Measurements from ENCODE around the gene FBXO28. TPM values are rescaled to one million over a fixed set of nuclear protein-coding genes. Genes with fewer than 3 reads are reported as not detected.

The FBXO28 gene, protein sequence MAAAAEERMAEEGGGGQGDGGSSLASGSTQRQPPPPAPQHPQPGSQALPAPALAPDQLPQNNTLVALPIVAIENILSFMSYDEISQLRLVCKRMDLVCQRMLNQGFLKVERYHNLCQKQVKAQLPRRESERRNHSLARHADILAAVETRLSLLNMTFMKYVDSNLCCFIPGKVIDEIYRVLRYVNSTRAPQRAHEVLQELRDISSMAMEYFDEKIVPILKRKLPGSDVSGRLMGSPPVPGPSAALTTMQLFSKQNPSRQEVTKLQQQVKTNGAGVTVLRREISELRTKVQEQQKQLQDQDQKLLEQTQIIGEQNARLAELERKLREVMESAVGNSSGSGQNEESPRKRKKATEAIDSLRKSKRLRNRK
- polyA plus RNA-seq = 10 to 100 TPM; 11.9 to 13.2 TPM

DNA sequence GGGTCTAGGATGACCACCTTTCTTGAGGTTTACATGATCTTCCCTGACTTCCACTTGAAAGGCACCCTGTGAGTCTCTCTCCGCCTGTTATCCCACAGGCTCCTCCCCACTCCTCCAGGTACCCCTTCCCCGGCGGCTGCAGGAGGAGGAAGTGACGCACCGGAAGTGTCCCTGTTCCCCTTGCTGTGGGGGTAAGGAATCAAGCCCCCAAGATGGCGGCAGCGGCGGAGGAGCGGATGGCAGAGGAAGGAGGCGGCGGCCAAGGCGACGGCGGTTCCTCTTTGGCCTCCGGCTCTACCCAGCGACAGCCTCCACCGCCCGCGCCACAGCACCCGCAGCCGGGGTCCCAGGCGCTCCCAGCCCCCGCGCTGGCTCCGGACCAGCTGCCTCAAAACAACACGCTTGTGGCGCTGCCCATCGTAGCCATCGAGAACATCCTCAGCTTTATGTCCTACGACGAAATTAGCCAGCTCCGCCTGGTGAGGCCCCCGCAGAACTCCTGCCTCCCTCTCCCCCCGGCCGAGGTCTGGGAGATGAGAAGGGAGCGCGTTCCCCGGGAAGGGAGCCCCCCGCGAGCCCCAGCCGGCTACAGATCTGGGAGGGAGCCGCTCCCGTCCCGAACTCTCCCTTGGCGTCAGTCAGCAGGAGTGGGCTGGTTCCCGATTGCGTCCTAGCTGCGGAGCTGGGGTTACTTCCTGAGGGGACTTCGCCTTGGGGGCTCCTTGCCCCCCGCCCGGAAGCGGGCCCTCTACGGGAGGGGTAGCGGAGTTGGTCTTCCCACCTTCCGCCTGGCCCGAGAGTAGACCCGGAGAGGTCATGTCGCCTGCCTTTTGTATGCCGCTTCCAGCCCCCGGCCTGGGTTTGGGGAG, at the start of gene FBXO28:
Gene FBXO28, plus strand, starts transcription at position 194 of the 869 bp plus-strand sequence. Its CDS starts 19 bp downstream, at position 213.
- H3K9me3 ChIP-seq (ENCODE audit: control insufficient read depth in 2 of 2, insufficient read depth in 1 of 2, low read depth in 1 of 2, low read length in 1 of 2) = no peaks in the 10 kb centered on the region
- peak within 1 kb of the TSS; percentile 93 to 96 for H3K4me3 ChIP-seq (ENCODE audit: low read depth in 1 of 2, low read length in 2 of 2)
- H3K4me1 ChIP-seq (ENCODE audit: control insufficient read depth in 2 of 2, insufficient read depth in 2 of 2, low read length in 1 of 2) = no peaks in the 10 kb centered on the region
- 0% methylated on average over 49 to 60 of the region's 60 CpGs for WGBS, 2 donors
- no peaks in the 10 kb centered on the region for H3K36me3 ChIP-seq (ENCODE audit: control insufficient read depth in 2 of 2, insufficient read depth in 2 of 2, low read length in 1 of 2)
- peak within 1 kb of the TSS; percentile 94 to 97 for H3K27ac ChIP-seq (ENCODE audit: low read depth in 2 of 2, low read length in 1 of 2)
- H3K27me3 ChIP-seq (ENCODE audit: control insufficient read depth in 1 of 2, insufficient read depth in 2 of 2, low read length in 2 of 2) = no peaks in the 10 kb centered on the region

GRCh38 chr1:224064150-224064549, 49.8 kb upstream of the FBXO28 start:
- H3K27ac ChIP-seq (ENCODE audit: low read depth in 2 of 2, low read length in 1 of 2) = no peak overlapping the region
- H3K27me3 ChIP-seq (ENCODE audit: control insufficient read depth in 1 of 2, insufficient read depth in 2 of 2, low read length in 2 of 2) = no peaks in the 10 kb centered on the region
- no peaks in the 10 kb centered on the region for H3K36me3 ChIP-seq (ENCODE audit: control insufficient read depth in 2 of 2, insufficient read depth in 2 of 2, low read length in 1 of 2)
- H3K9me3 ChIP-seq (ENCODE audit: control insufficient read depth in 2 of 2, insufficient read depth in 1 of 2, low read depth in 1 of 2, low read length in 1 of 2) = no peaks in the 10 kb centered on the region
- 81 to 85% methylated on average over 5 of the region's 5 CpGs for WGBS, 2 donors
- H3K4me3 ChIP-seq (ENCODE audit: low read depth in 1 of 2, low read length in 2 of 2) = no peak overlapping the region
- no peaks in the 10 kb centered on the region for H3K4me1 ChIP-seq (ENCODE audit: control insufficient read depth in 2 of 2, insufficient read depth in 2 of 2, low read length in 1 of 2)

- H3K36me3 ChIP-seq (ENCODE audit: control insufficient read depth in 2 of 2, insufficient read depth in 2 of 2, low read length in 1 of 2) = no peaks in the 10 kb centered on the region
- no peak overlapping the region for H3K27ac ChIP-seq (ENCODE audit: low read depth in 2 of 2, low read length in 1 of 2)
Observed at GRCh38 chr1:224065455-224065854, 48.5 kb upstream of the FBXO28 start.

GRCh38 chr1:224067207-224067606, 46.7 kb upstream of the FBXO28 start:
- Histone ChIP-seq H3K27ac (ENCODE audit: low read depth in 2 of 2, low read length in 1 of 2) (no peak overlapping the region), H3K36me3 (ENCODE audit: control insufficient read depth in 2 of 2, insufficient read depth in 2 of 2, low read length in 1 of 2) (no peaks in the 10 kb centered on the region), H3K9me3 (ENCODE audit: control insufficient read depth in 2 of 2, insufficient read depth in 1 of 2, low read depth in 1 of 2, low read length in 1 of 2) (no peaks in the 10 kb centered on the region), H3K4me1 (ENCODE audit: control insufficient read depth in 2 of 2, insufficient read depth in 2 of 2, low read length in 1 of 2) (no peaks in the 10 kb centered on the region), H3K27me3 (ENCODE audit: control insufficient read depth in 1 of 2, insufficient read depth in 2 of 2, low read length in 2 of 2) (peaks cover 0 to 1% of the 10 kb centered on the region in 2 donors), H3K4me3 (ENCODE audit: low read depth in 1 of 2, low read length in 2 of 2) (no peak overlapping the region)

More at GRCh38 chr1:224065455-224065854, 48.5 kb upstream of the FBXO28 start:
- H3K27me3 ChIP-seq (ENCODE audit: control insufficient read depth in 1 of 2, insufficient read depth in 2 of 2, low read length in 2 of 2) = no peaks in the 10 kb centered on the region
- no peak overlapping the region for H3K4me3 ChIP-seq (ENCODE audit: low read depth in 1 of 2, low read length in 2 of 2)
- no peaks in the 10 kb centered on the region for H3K9me3 ChIP-seq (ENCODE audit: control insufficient read depth in 2 of 2, insufficient read depth in 1 of 2, low read depth in 1 of 2, low read length in 1 of 2)
- 38 to 44% methylated on average over 2 of the region's 2 CpGs for WGBS, 2 donors
- H3K4me1 ChIP-seq (ENCODE audit: control insufficient read depth in 2 of 2, insufficient read depth in 2 of 2, low read length in 1 of 2) = no peaks in the 10 kb centered on the region

- Histone ChIP-seq H3K4me3 (ENCODE audit: low read depth in 1 of 2, low read length in 2 of 2) (no peak overlapping the region), H3K36me3 (ENCODE audit: control insufficient read depth in 2 of 2, insufficient read depth in 2 of 2, low read length in 1 of 2) (no peaks in the 10 kb centered on the region), H3K27me3 (ENCODE audit: control insufficient read depth in 1 of 2, insufficient read depth in 2 of 2, low read length in 2 of 2) (peaks cover 0 to 2% of the 10 kb centered on the region in 2 donors), H3K9me3 (ENCODE audit: control insufficient read depth in 2 of 2, insufficient read depth in 1 of 2, low read depth in 1 of 2, low read length in 1 of 2) (no peaks in the 10 kb centered on the region), H3K4me1 (ENCODE audit: control insufficient read depth in 2 of 2, insufficient read depth in 2 of 2, low read length in 1 of 2) (no peaks in the 10 kb centered on the region), H3K27ac (ENCODE audit: low read depth in 2 of 2, low read length in 1 of 2) (no peak overlapping the region)
- WGBS, 2 donors = 55 to 81% methylated on average over 3 of the region's 3 CpGs
Observed at GRCh38 chr1:224067621-224068457, 46.1 kb upstream of the FBXO28 start.

DNA sequence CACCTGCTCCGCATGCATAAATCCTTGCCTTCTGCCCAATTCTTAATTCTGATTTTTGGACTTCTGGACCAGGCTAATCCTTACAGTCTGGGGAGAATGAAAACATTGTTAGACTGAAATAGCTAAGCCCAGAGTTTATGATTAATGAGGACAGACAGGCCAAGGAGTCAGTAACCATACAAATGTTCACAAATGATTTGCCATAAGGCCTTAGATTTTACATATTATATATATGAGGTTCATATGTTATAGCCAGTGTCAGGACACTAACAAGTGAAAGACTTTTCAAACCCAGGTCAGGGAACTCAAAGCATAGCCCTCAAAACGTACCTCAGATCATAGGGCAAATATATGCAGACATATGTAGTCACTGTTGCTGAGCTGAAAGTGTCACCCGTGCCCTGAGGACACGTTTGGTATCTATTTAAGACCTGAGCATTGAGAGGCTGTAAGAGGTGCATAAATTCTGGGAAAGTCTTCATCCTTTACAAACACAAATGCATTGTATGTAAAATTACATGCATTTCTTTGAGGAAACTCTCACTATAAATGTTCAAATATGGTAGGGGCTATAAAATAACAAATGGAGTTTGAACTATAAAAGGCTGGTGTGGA, 45.3 kb upstream of the FBXO28 start:
- 68 to 81% methylated on average over 4 of the region's 4 CpGs for WGBS, 2 donors
- Histone ChIP-seq H3K4me1 (ENCODE audit: control insufficient read depth in 2 of 2, insufficient read depth in 2 of 2, low read length in 1 of 2) (no peaks in the 10 kb centered on the region), H3K4me3 (ENCODE audit: low read depth in 1 of 2, low read length in 2 of 2) (no peak overlapping the region), H3K27ac (ENCODE audit: low read depth in 2 of 2, low read length in 1 of 2) (no peak overlapping the region), H3K27me3 (ENCODE audit: control insufficient read depth in 1 of 2, insufficient read depth in 2 of 2, low read length in 2 of 2) (peaks cover 0 to 2% of the 10 kb centered on the region in 2 donors), H3K9me3 (ENCODE audit: control insufficient read depth in 2 of 2, insufficient read depth in 1 of 2, low read depth in 1 of 2, low read length in 1 of 2) (no peaks in the 10 kb centered on the region), H3K36me3 (ENCODE audit: control insufficient read depth in 2 of 2, insufficient read depth in 2 of 2, low read length in 1 of 2) (no peaks in the 10 kb centered on the region)

DNA sequence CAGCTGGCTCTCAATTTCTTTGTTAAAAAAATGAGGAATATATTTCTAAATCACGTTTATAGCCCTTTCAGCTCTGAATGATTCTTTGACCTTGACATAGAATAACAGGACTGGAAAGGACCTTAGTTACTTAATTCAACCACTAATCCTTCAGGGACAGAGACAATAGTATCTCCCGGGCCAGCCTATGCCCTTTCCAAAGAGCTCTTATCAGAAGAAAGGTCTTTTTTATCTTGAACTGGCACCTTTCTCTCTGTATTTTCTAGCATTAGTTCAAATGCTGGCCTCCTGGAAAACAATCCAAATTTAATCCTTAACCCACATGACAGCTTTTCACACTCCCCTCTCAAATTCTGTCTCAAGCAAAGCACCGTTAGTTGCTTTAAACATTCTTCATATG, 44.8 kb upstream of the FBXO28 start:
- Histone ChIP-seq H3K4me1 (ENCODE audit: control insufficient read depth in 2 of 2, insufficient read depth in 2 of 2, low read length in 1 of 2) (no peaks in the 10 kb centered on the region), H3K27ac (ENCODE audit: low read depth in 2 of 2, low read length in 1 of 2) (no peak overlapping the region), H3K27me3 (ENCODE audit: control insufficient read depth in 1 of 2, insufficient read depth in 2 of 2, low read length in 2 of 2) (peaks cover 0 to 2% of the 10 kb centered on the region in 2 donors), H3K4me3 (ENCODE audit: low read depth in 1 of 2, low read length in 2 of 2) (no peak overlapping the region), H3K9me3 (ENCODE audit: control insufficient read depth in 2 of 2, insufficient read depth in 1 of 2, low read depth in 1 of 2, low read length in 1 of 2) (no peaks in the 10 kb centered on the region), H3K36me3 (ENCODE audit: control insufficient read depth in 2 of 2, insufficient read depth in 2 of 2, low read length in 1 of 2) (no peaks in the 10 kb centered on the region)
- WGBS, 2 donors = 51 to 64% methylated on average over 3 of the region's 3 CpGs

DNA sequence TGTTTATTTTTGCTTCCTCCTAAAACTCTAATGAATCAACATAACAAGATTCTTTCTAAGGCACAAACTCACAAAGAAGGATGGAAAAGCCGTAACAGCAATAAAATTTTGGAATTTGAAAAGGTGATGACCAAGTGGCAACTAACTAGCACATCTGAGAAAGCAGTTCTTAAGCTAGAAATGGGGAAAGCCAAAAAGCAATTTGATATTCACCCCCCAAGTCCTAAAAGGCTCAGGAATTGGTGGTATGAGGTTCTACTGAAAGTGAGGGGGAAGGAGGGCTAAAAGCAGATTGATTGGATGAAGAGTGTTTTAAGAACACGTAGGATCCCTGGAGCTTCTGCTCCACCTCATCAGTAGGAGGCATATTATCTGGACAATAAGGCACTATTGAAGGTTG, 43.4 kb upstream of the FBXO28 start:
- no peaks in the 10 kb centered on the region for H3K9me3 ChIP-seq (ENCODE audit: control insufficient read depth in 2 of 2, insufficient read depth in 1 of 2, low read depth in 1 of 2, low read length in 1 of 2)
- no peaks in the 10 kb centered on the region for H3K4me1 ChIP-seq (ENCODE audit: control insufficient read depth in 2 of 2, insufficient read depth in 2 of 2, low read length in 1 of 2)
- no peak overlapping the region for H3K4me3 ChIP-seq (ENCODE audit: low read depth in 1 of 2, low read length in 2 of 2)
- WGBS, 2 donors = 78 to 81% methylated on average over 2 of the region's 2 CpGs
- no peak overlapping the region for H3K27ac ChIP-seq (ENCODE audit: low read depth in 2 of 2, low read length in 1 of 2)
- H3K27me3 ChIP-seq (ENCODE audit: control insufficient read depth in 1 of 2, insufficient read depth in 2 of 2, low read length in 2 of 2) = peaks cover 0 to 2% of the 10 kb centered on the region in 2 donors
- H3K36me3 ChIP-seq (ENCODE audit: control insufficient read depth in 2 of 2, insufficient read depth in 2 of 2, low read length in 1 of 2) = no peaks in the 10 kb centered on the region

DNA sequence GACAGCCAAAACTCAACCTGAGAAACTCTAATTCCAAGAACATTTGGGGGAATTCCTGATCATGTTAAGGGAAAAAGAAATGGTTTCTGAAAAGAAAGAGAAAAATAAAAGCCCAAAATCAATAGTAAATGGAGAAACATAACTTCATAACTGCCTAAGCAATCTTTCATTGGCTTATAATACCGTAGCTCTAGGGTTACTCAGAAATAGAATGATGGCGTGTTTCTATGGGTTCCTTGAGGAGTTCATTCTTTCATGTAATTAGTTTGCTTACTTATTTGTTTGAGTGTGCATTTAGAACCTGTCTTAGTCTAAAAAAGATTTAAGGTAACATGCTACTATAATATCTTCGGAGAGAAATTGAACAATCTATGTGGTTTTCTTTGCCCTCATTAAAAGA, 37.5 kb upstream of the FBXO28 start:
- Histone ChIP-seq H3K9me3 (ENCODE audit: control insufficient read depth in 2 of 2, insufficient read depth in 1 of 2, low read depth in 1 of 2, low read length in 1 of 2) (no peaks in the 10 kb centered on the region), H3K27me3 (ENCODE audit: control insufficient read depth in 1 of 2, insufficient read depth in 2 of 2, low read length in 2 of 2) (peaks cover 0 to 5% of the 10 kb centered on the region in 2 donors), H3K4me3 (ENCODE audit: low read depth in 1 of 2, low read length in 2 of 2) (no peak overlapping the region), H3K4me1 (ENCODE audit: control insufficient read depth in 2 of 2, insufficient read depth in 2 of 2, low read length in 1 of 2) (no peaks in the 10 kb centered on the region), H3K36me3 (ENCODE audit: control insufficient read depth in 2 of 2, insufficient read depth in 2 of 2, low read length in 1 of 2) (no peaks in the 10 kb centered on the region), H3K27ac (ENCODE audit: low read depth in 2 of 2, low read length in 1 of 2) (no peak overlapping the region)
- WGBS, 2 donors = 78 to 81% methylated on average over 3 of the region's 3 CpGs
